GM12892 (cell line): ENCODE results near the gene ZNF784.

Experiments used
- POLR2A ChIP-seq: IDR thresholded peaks from 2 replicates; pipeline ENCODE4 v1.6.1; 2011; ENCODE audit warnings: low read depth, low read length, control low read depth
- POLR2AphosphoS5 ChIP-seq: IDR thresholded peaks from 2 replicates; pipeline ENCODE4 v1.6.1; 2011; ENCODE audit warnings: low read depth, low read length, control low read depth
- TAF1 ChIP-seq: IDR thresholded peaks from 2 replicates; pipeline ENCODE4 v1.6.1; 2011; ENCODE audit warnings: low read depth, mild to moderate bottlenecking, control low read depth, low read length, borderline replicate concordance

DNA sequence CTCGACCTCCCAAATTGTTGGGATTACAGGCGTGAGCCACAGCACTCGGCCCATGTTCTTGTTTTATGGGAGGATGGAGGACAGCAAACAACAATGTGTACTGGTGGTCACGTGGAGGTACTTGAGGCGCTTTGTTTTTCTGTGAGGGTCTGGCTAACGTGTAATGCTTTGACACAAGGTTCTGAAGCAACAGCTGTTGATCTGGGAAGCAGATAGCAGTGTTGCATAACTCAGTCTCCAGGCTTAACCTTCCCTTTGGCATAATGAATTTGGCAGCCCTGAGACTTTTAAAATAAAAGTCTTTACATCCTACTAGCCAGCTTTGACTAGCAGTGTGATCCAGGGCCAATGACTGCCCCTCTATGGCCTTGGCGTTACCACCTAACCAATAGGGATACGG is 9.5 kb upstream of the ZNF784 start:
- TF ChIP-seq POLR2AphosphoS5 (no peak), TAF1 (no peak), POLR2A (no peak)
